B cell (primary cell): Measurements from ENCODE around the gene SPCS2. TPM values are rescaled to one million over a fixed set of nuclear protein-coding genes. Genes with fewer than 3 reads are reported as not detected.

Experiments
- ATAC-seq: fragments of 200-7000 bp; cut with Tn5 transposase; one replicate; pipeline ENCODE4 v1.10.0; 2021; ENCODE audit warnings: low read depth, mild to moderate bottlenecking, moderate number of reproducible peaks, moderate library complexity
- CTCF ChIA-PET: fragments of 350-600 bp; sonication (Branson Sonifier 250); formaldehyde crosslinking; loops from one replicate; lab custom pipeline; 2021; ENCODE audit warnings: antibody characterized with exemption, inconsistent platforms; lab: Charles Lee
- POLR2A ChIA-PET: fragments of 350-600 bp; sonication (Branson Sonifier 250); formaldehyde crosslinking; loops from one replicate; lab custom pipeline; 2021; ENCODE audit warnings: antibody characterized with exemption; lab: Charles Lee
- DNase-seq: peaks from one replicate; pipeline ENCODE4 v3.0.0; 2013
- H2AFZ ChIP-seq: 2 replicates; pipeline ENCODE4 v1.6.1; 2012; ENCODE audit warnings: mild to moderate bottlenecking, low read depth, low read length; ENCODE audit not compliant: insufficient read depth, poor library complexity, severe bottlenecking
- H3K27ac ChIP-seq, 2 donors: 1 replicate in 1 of 2; 2 replicates in 1 of 2; pipeline ENCODE4 v1.5.1; 2012 to 2013; ENCODE audit warnings: low read length in 2 of 2, mild to moderate bottlenecking in 2 of 2, moderate library complexity in 1 of 2
- H3K27me3 ChIP-seq, 4 experiments: fragments of 200-600 bp in 1 of 4; sonication (generic) in 1 of 4; replicated peaks in 1 of 4; 1 replicate in 2 of 4; 2 replicates in 2 of 4; pipeline versions ENCODE4 v1.6.1 to v1.7.0; 2013 to 2016; ENCODE audit warnings: low read length in 3 of 4, mild to moderate bottlenecking in 2 of 4, mixed read lengths in 1 of 4, moderate library complexity in 1 of 4; ENCODE audit not compliant: insufficient read depth in 4 of 4, control insufficient read depth in 3 of 4; ENCODE audit errors: control extremely low read depth in 1 of 4
- H3K36me3 ChIP-seq, 2 experiments: replicated peaks in 1 of 2; 1 replicate in 1 of 2; 2 replicates in 1 of 2; pipeline versions ENCODE4 v1.6.1 to v1.7.1; 2013; ENCODE audit warnings: low read length in 1 of 2; ENCODE audit not compliant: insufficient read depth in 2 of 2, control insufficient read depth in 1 of 2; ENCODE audit errors: control extremely low read depth in 1 of 2, extremely low read depth in 1 of 2
- H3K4me1 ChIP-seq, 2 donors: fragments of 200-600 bp in 1 of 2; sonication (generic) in 1 of 2; 1 replicate in 1 of 2; 2 replicates in 1 of 2; pipeline versions ENCODE4 v1.5.1 to v1.6.1; 2013 to 2017; ENCODE audit warnings: low read length in 2 of 2; ENCODE audit not compliant: control insufficient read depth in 2 of 2, insufficient read depth in 2 of 2
- H3K4me2 ChIP-seq: replicated peaks from 2 replicates; pipeline ENCODE3; 2012; ENCODE audit warnings: mild to moderate bottlenecking, low read depth, low read length; ENCODE audit not compliant: poor library complexity, severe bottlenecking
- H3K4me3 ChIP-seq, 5 experiments: fragments of 200-600 bp in 1 of 5; sonication (generic) in 1 of 5; 1 replicate in 3 of 5; 2 replicates in 2 of 5; pipeline versions ENCODE4 v1.5.1 to v1.7.0; 2011 to 2016; ENCODE audit warnings: low read length in 4 of 5, mild to moderate bottlenecking in 4 of 5, low read depth in 2 of 5, control low read depth in 1 of 5, moderate library complexity in 1 of 5; ENCODE audit not compliant: insufficient read depth in 1 of 5; ENCODE audit errors: control extremely low read depth in 1 of 5, extremely low read depth in 1 of 5
- H3K79me2 ChIP-seq: fragments of 200-600 bp; sonication (generic); one replicate; pipeline ENCODE4 v1.6.0; 2016; ENCODE audit warnings: low read length; ENCODE audit not compliant: control insufficient read depth, insufficient read depth
- H3K9ac ChIP-seq: fragments of 200-600 bp; sonication (generic); 2 replicates; pipeline ENCODE4 v1.6.1; 2017; ENCODE audit warnings: mild to moderate bottlenecking, low read length, moderate library complexity
- H3K9me3 ChIP-seq, 3 donors: one replicate each; pipeline versions ENCODE4 v1.6.1 to v1.7.1; 2013; ENCODE audit warnings: low read length in 2 of 3; ENCODE audit not compliant: control insufficient read depth in 2 of 3, insufficient read depth in 1 of 3; ENCODE audit errors: control extremely low read depth in 1 of 3
- H4K20me1 ChIP-seq: 2 replicates; pipeline ENCODE4 v1.6.0; 2012; ENCODE audit warnings: mild to moderate bottlenecking, low read length; ENCODE audit not compliant: insufficient read depth, control insufficient read depth, poor library complexity, severe bottlenecking
- H3K27ac Mint-ChIP-seq: one replicate; pipeline ENCODE4 v1.8.0; 2021; ENCODE audit warnings: mixed read lengths
- H3K27me3 Mint-ChIP-seq: one replicate; pipeline ENCODE4 v1.8.0; 2021; ENCODE audit warnings: mixed read lengths
- H3K4me1 Mint-ChIP-seq: one replicate; pipeline ENCODE4 v1.8.0; 2021; ENCODE audit warnings: mixed read lengths
- H3K4me3 Mint-ChIP-seq: one replicate; pipeline ENCODE4 v1.8.0; 2021; ENCODE audit warnings: mixed read lengths
- H3K9me3 Mint-ChIP-seq: one replicate; pipeline ENCODE4 v1.8.0; 2022; ENCODE audit warnings: mixed read lengths; ENCODE audit not compliant: insufficient read depth
- EZH2 ChIP-seq: IDR thresholded peaks from 2 replicates; pipeline ENCODE4 v1.6.1; 2012; ENCODE audit warnings: borderline replicate concordance, low read depth, mild to moderate bottlenecking, moderate library complexity, low read length; ENCODE audit not compliant: insufficient read depth, poor library complexity, severe bottlenecking
- WGBS: methylation state at CpG from one replicate; pipeline ENCODE4 v1.1.5; 2013; ENCODE audit warnings: missing lambda C conversion rate; ENCODE audit not compliant: insufficient coverage; 5-methylcytosine and 5-hydroxymethylcytosine counted together
- intact Hi-C: fragments of 100-400 bp; cut with micrococcal nuclease; formaldehyde crosslinking; loops from one replicate; pipeline ENCODE4 v1.10.0; 2022
- polyA plus RNA-seq: library from polyadenylated mRNA; depleted of rRNA; stranded (reverse); fragments of >200 nt; gene quantifications from 2 replicates; pipeline ENCODE4 v1.2.3, GENCODE V29; 2012
- total RNA-seq, 2 donors: library from RNA; stranded (reverse); fragments of 120-200 nt in 1 of 2; gene quantifications; 1 replicate in 1 of 2; 2 replicates in 1 of 2; pipeline versions ENCODE4 v1.2.3 to v1.2.4, GENCODE V29; 2013 to 2022
- TF ChIP-seq, protein P1 (sequence below): fragments of 200-600 bp; IDR thresholded peaks from one replicate; pipeline ENCODE4 v1.8.0; 2022; ENCODE audit warnings: antibody characterized with exemption, mild to moderate bottlenecking

SPCS2 gene
- total and polyA plus RNA-seq, 2 donors (not counting 1 experiment from before 2014, with no cell fraction given) = 17.8 to 98.5 TPM

DNA sequence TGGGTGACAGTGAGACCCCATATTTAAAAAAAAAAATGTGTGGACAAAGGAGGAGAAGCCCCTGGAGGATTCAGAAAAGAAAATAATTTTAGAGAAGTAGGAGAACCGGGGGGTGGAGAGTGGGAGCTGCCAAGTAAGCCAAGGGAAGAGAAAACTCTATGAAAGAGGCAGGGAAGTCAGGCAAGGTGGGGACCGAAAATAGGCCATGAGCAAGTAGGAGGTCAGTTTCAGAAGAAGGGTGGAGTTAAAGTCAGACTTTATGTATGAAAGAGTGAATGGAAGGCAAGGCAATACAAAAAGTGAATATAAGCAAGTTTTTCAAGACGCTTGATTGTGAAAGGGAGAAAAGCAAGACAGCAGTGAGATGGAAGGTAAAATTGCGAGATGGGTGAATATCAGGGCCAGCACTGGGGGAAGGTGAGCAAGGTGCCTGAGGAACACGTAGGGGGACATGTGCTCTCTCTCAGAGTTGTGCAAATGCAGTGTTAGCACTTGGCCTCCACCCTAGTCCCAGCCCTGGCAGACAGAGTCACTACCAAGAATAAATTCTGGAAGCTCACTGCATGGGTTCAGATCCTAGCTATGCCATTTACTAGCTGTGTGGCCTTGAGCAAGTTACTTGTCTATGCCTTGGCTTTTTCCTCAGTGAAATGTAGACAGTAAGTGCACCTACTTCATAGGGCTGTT is 6.8 kb upstream of the SPCS2 start:
- TF ChIP-seq, protein P1, sequence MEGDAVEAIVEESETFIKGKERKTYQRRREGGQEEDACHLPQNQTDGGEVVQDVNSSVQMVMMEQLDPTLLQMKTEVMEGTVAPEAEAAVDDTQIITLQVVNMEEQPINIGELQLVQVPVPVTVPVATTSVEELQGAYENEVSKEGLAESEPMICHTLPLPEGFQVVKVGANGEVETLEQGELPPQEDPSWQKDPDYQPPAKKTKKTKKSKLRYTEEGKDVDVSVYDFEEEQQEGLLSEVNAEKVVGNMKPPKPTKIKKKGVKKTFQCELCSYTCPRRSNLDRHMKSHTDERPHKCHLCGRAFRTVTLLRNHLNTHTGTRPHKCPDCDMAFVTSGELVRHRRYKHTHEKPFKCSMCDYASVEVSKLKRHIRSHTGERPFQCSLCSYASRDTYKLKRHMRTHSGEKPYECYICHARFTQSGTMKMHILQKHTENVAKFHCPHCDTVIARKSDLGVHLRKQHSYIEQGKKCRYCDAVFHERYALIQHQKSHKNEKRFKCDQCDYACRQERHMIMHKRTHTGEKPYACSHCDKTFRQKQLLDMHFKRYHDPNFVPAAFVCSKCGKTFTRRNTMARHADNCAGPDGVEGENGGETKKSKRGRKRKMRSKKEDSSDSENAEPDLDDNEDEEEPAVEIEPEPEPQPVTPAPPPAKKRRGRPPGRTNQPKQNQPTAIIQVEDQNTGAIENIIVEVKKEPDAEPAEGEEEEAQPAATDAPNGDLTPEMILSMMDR = no peak
- no peak for TF ChIP-seq EZH2
- no peaks in the 10 kb centered on the region for H3K9me3 ChIP-seq
- H3K27me3 ChIP-seq = no peaks in the 10 kb centered on the region
- no peak overlapping the region for H3K4me3 ChIP-seq
- H2AFZ ChIP-seq = no peak overlapping the region
- peaks cover 4 to 10% of the 10 kb centered on the region in 2 experiments for H3K36me3 ChIP-seq
- H4K20me1 ChIP-seq = no peaks in the 10 kb centered on the region
- no peak overlapping the region for H3K4me2 ChIP-seq
- no peaks in the 10 kb centered on the region for H3K4me1 ChIP-seq
- no peak overlapping the region for H3K9ac ChIP-seq
- peaks cover 18% of the 10 kb centered on the region for H3K4me1 Mint-ChIP-seq
- H3K27ac Mint-ChIP-seq = no peak overlapping the region
- intact Hi-C loops = no loop called here
- peaks cover 27% of the 10 kb centered on the region for H3K79me2 ChIP-seq
- POLR2A ChIA-PET = no interaction called here
- H3K27ac ChIP-seq = no peak overlapping the region
- CTCF ChIA-PET = no interaction called here
- DNase-seq (no peak), ATAC-seq (no peak)
- H3K27me3 Mint-ChIP-seq = no peaks in the 10 kb centered on the region
- WGBS = 98% methylated on average over 5 of the region's 5 CpGs
- H3K9me3 Mint-ChIP-seq = no peaks in the 10 kb centered on the region
- H3K4me3 Mint-ChIP-seq = no peak overlapping the region

DNA sequence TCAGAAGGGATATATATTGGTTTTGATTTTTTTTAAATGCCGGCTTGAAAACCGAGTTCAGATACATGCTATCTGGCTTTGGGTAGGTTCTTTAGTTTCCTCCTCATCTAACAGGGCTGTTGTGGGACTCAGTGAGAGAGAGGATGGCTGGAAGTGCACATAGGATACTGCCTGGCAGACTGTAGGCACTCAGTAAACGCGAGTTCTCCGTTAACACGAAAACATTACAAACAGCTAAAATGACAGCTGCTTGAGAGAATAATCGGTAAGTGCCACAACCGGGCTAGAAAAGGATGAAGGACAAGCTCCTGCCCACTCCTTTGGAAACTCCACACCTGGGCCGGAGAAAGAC is 544 bp upstream of the SPCS2 start:
- under 1% methylated on average over 8 of the region's 9 CpGs for WGBS
- H3K36me3 ChIP-seq = peaks cover 3 to 9% of the 10 kb centered on the region in 2 experiments
- intact Hi-C loops = loop anchor here (5.0 kb wide), 1 partner anchor 456 kb away; the partner anchor contains the start of gene LIPT2

More for the DNA sequence above, 544 bp upstream of the SPCS2 start:
- DNase-seq (no peak), ATAC-seq (peak; percentile 0)
- Mint-ChIP-seq H3K4me1 (peaks cover 56% of the 10 kb centered on the region), H3K9me3 (no peaks in the 10 kb centered on the region), H3K27ac (peak overlapping the region; percentile 96), H3K27me3 (no peaks in the 10 kb centered on the region), H3K4me3 (peak overlapping the region; percentile 94)
- Histone ChIP-seq H3K9ac (peak overlapping the region; percentile 95), H3K4me2 (peak overlapping the region; percentile 82), H4K20me1 (no peaks in the 10 kb centered on the region), H3K4me1 (peaks cover 37 to 44% of the 10 kb centered on the region in 2 donors), H3K9me3 (no peaks in the 10 kb centered on the region), H2AFZ (peak overlapping the region; percentile 84), H3K27me3 (no peaks in the 10 kb centered on the region), H3K27ac (peak overlapping the region; percentile 85 to 95), H3K79me2 (peaks cover 77% of the 10 kb centered on the region), H3K4me3 (peak overlapping the region; percentile 68 to 90 (median 84))
- CTCF ChIA-PET = interaction anchor here (1.4 to 1.7 kb wide), 2 partner anchors 18 to 300 kb away, joined by 3 to 4 read pairs; no protein-coding TSS in a partner anchor
- POLR2A ChIA-PET = interaction anchor here (0.6 to 1.4 kb wide), 3 partner anchors 39 to 1169 kb away, joined by 4 to 9 read pairs (median 4); partner anchors contain the start of gene NEU3
- TF ChIP-seq EZH2 = no peak
- TF ChIP-seq, protein P1 = no peak
